Colonic mucosa (tissue), 4 donors: ENCODE measurements around the gene LRRC10B. TPM values are rescaled to one million over a fixed set of nuclear protein-coding genes. Genes with fewer than 3 reads are reported as not detected.

Experiments used
- DNase-seq: peaks from one replicate; pipeline ENCODE4 v3.0.0-alpha.2; 2020
- H3K27ac ChIP-seq: fragments of 200-600 bp; one replicate; pipeline ENCODE4 v1.8.0; 2021
- H3K27me3 ChIP-seq: fragments of 200-600 bp; one replicate; pipeline ENCODE4 v1.8.0; 2021
- H3K36me3 ChIP-seq: fragments of 200-600 bp; one replicate; pipeline ENCODE4 v1.8.0; 2021
- H3K4me1 ChIP-seq: fragments of 200-600 bp; one replicate; pipeline ENCODE4 v1.8.0; 2021; ENCODE audit warnings: mild to moderate bottlenecking
- H3K4me3 ChIP-seq: fragments of 200-600 bp; one replicate; pipeline ENCODE4 v1.8.0; 2021
- H3K9ac ChIP-seq, 2 donors: one replicate each; pipeline ENCODE4 v1.7.0; 2013; ENCODE audit warnings: control low read depth in 2 of 2, low read depth in 2 of 2, low read length in 2 of 2
- H3K9me3 ChIP-seq: fragments of 200-600 bp; one replicate; pipeline ENCODE4 v1.8.0; 2021
- intact Hi-C: fragments of 100-400 bp; cut with DNase I; formaldehyde crosslinking; loops from one replicate; pipeline ENCODE4 v1.14.1; 2022
- microRNA-seq: library from miRNA; unstranded; fragments of <30 nt; microRNA quantifications from one replicate; pipeline ENCODE4, GENCODE V29; 2019
- total RNA-seq, 2 donors: library from RNA; stranded (reverse); fragmentation: NEBNext Ultra II Directional in 1 of 2; extraction: Animal tissue kit (Norgen Biotek cat#: 25700) in 1 of 2; gene quantifications; one replicate each; pipeline ENCODE4 v1.2.1, GENCODE V29; 2021
- TF ChIP-seq, protein P1 (sequence below): fragments of 200-600 bp; IDR thresholded peaks from one replicate; pipeline ENCODE4 v1.8.0; 2022; ENCODE audit warnings: antibody characterized with exemption, mild to moderate bottlenecking
- donor health status: healthy.
- donor health status: DM: no; HTN: no; CAD: no.
- donor health status: DM: no; HTN: no; CAD: no.

The LRRC10B gene
- total RNA-seq, 2 donors from 2014 or later: 0.54 to 1.3 TPM

DNA sequence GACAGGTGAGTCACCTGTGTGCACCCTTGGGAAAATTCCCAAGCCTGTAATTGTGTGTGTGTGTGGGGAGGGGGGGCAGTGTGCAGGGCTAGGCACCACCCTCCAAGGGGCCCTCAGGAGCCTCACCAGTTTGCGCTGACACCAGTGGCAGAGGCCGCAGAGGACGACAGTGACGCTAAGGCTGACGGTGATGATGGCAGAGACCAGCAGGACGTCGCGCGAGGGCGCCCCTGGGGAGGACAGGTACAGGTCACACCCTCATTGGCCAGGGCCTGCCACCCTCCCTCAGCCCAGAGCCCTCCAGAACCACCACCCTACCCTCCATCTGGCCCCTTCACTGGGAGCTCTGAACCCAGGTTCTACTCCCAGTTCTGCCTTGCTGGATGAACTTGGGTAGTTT lies 47.4 kb downstream of the LRRC10B start:
- peaks cover 20% of the 10 kb centered on the region for H3K27me3 ChIP-seq
- no peak overlapping the region for H3K4me3 ChIP-seq
- no peak overlapping the region for H3K9ac ChIP-seq
- H3K27ac ChIP-seq: no peak overlapping the region
- H3K36me3 ChIP-seq: no peaks in the 10 kb centered on the region
- TF ChIP-seq, protein P1, sequence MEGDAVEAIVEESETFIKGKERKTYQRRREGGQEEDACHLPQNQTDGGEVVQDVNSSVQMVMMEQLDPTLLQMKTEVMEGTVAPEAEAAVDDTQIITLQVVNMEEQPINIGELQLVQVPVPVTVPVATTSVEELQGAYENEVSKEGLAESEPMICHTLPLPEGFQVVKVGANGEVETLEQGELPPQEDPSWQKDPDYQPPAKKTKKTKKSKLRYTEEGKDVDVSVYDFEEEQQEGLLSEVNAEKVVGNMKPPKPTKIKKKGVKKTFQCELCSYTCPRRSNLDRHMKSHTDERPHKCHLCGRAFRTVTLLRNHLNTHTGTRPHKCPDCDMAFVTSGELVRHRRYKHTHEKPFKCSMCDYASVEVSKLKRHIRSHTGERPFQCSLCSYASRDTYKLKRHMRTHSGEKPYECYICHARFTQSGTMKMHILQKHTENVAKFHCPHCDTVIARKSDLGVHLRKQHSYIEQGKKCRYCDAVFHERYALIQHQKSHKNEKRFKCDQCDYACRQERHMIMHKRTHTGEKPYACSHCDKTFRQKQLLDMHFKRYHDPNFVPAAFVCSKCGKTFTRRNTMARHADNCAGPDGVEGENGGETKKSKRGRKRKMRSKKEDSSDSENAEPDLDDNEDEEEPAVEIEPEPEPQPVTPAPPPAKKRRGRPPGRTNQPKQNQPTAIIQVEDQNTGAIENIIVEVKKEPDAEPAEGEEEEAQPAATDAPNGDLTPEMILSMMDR: no peak
- H3K9me3 ChIP-seq: no peaks in the 10 kb centered on the region
- no peaks in the 10 kb centered on the region for H3K4me1 ChIP-seq
- no peak for DNase-seq
- intact Hi-C loops: no loop called here

GRCh38 chr11:61556621-61557020 lies 48.1 kb downstream of the LRRC10B start:
- DNase-seq: no peak
- Histone ChIP-seq H3K4me3 (no peak overlapping the region), H3K27me3 (peaks cover 20% of the 10 kb centered on the region), H3K9ac (no peak overlapping the region), H3K9me3 (no peaks in the 10 kb centered on the region), H3K36me3 (no peaks in the 10 kb centered on the region), H3K27ac (no peak overlapping the region), H3K4me1 (no peaks in the 10 kb centered on the region)
- TF ChIP-seq, protein P1: no peak
- intact Hi-C loops: no loop called here

Small RNA genes within 50 kb of the gene (microRNA-seq; reads per million reads assigned to microRNA genes)
- gene MIR4488: not detected

Other genes with a start within 250 kb of the LRRC10B start
- under 1 TPM; 0.37 to 0.58 TPM for gene VWCE, start 213.4 kb upstream of the LRRC10B start, total RNA-seq
- 100 to 1,000 TPM; 154 to 189 TPM for gene DDB1, start 175.6 kb upstream of the LRRC10B start, total RNA-seq
- 10 to 100 TPM; 50.0 to 81.3 TPM for gene TKFC, start 175.5 kb upstream of the LRRC10B start, total RNA-seq
- 10 to 100 TPM; 64.2 to 88.5 TPM for gene CYB561A3, start 146.9 kb upstream of the LRRC10B start, total RNA-seq
- gene TMEM138, start 146.4 kb upstream of the LRRC10B start, total RNA-seq: 10 to 100 TPM; 27.4 to 37.7 TPM
- 10 to 100 TPM in 1 of 2 donors, 1 to 10 TPM in 1; 9.0 to 10.3 TPM for gene TMEM216, start 116.2 kb upstream of the LRRC10B start, total RNA-seq
- gene CPSF7, start 78.8 kb upstream of the LRRC10B start, total RNA-seq: 10 to 100 TPM; 56.2 to 65.8 TPM
- 10 to 100 TPM; 38.3 to 38.5 TPM for gene SDHAF2, start 78.6 kb upstream of the LRRC10B start, total RNA-seq
- gene SYT7, start 72.3 kb downstream of the LRRC10B start, total RNA-seq: 10 to 100 TPM in 1 of 2 donors, 1 to 10 TPM in 1; 8.5 to 28.4 TPM
- 10 to 100 TPM in 1 of 2 donors, 1 to 10 TPM in 1; 7.5 to 12.2 TPM for gene DAGLA, start 171.6 kb downstream of the LRRC10B start, total RNA-seq
- 10 to 100 TPM in 1 of 2 donors, 1 to 10 TPM in 1; 8.8 to 14.9 TPM for gene MYRF, start 243.9 kb downstream of the LRRC10B start, total RNA-seq